Measurements from ENCODE around the gene PAK1IP1.
"Not testable (repeated sequence)": the region's sequence is repeated elsewhere in the genome, so short reads cannot be mapped to it uniquely, and the experiment has no call there.

PAK1IP1 gene, protein sequence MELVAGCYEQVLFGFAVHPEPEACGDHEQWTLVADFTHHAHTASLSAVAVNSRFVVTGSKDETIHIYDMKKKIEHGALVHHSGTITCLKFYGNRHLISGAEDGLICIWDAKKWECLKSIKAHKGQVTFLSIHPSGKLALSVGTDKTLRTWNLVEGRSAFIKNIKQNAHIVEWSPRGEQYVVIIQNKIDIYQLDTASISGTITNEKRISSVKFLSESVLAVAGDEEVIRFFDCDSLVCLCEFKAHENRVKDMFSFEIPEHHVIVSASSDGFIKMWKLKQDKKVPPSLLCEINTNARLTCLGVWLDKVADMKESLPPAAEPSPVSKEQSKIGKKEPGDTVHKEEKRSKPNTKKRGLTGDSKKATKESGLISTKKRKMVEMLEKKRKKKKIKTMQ

DNA sequence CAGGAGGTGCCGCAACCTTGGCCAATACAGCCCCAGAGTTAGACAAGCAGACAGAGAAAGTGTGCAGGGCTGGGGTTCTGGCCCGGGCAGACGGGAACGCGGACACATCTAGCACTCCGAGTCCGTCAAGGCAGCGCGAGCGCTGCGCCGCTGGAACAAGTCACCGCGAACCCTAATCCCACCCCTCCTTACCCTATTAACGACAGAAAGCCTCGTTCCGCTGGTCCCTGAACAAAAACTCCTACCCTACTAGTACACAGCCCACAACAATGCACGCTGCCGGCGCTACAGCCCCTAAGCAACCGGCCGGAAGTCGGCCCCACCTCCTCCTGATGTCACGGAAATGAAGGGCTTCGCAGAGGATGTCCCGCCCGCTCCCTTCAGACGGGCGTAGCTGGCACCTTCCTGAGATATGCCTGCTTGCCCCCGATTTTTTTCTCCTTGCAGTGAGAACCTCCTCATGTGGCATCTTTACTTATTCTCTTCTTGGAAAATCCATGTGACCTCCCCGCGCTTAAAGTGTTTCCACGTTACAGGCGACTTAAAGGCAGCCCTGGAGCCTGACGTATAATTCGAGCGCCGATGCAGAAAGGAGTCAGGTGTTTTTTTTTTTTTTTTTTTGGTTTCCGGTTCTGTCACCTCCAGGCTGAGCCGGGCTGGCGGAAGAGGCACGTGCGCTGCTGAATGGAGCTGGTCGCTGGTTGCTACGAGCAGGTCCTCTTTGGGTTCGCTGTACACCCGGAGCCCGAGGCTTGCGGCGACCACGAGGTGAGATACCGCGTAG, at the start of gene PAK1IP1, which contains the start of gene C6orf52:
Gene PAK1IP1 (plus strand): TSS at position 671 of the 784 bp plus-strand sequence. CDS start 14 bp downstream, at position 685.
Gene C6orf52 (minus strand): TSS at position 315 of the 784 bp plus-strand sequence. CDS start 7,066 bp downstream, outside the sequence.
- DNase-seq (ENCODE audit: low read depth in 2 of 3, low spot score in 2 of 3) = peak; percentile 72 to 80 (median 80)

DNA sequence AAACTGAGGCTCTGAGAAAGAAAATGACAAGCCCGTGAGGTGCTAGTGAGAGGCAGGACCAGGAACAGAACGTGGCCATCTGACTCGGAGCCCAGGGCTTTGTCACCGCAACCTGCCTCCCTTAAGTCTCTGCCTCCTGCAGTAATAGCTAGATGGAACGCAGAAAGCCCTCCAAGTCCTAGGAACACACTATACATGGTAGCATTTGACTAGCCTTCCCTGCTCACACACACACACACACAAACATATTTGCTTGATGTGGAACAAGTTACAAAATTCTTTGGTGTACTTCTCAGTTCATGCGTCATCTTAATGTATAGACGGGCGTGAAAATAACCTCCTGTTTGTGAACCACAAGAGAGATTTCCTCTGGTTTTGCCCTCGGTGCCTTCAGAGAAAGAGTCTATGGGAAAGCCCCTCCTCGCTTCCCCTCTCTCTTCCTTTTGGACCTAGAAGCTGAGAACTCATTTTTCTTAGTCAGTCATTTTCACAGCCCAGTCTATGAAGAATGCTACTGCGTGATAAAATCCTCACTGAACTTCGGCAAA, 39.2 kb upstream of the PAK1IP1 start:
- no peak for DNase-seq (ENCODE audit: low read depth in 2 of 3, low spot score in 2 of 3)

DNA sequence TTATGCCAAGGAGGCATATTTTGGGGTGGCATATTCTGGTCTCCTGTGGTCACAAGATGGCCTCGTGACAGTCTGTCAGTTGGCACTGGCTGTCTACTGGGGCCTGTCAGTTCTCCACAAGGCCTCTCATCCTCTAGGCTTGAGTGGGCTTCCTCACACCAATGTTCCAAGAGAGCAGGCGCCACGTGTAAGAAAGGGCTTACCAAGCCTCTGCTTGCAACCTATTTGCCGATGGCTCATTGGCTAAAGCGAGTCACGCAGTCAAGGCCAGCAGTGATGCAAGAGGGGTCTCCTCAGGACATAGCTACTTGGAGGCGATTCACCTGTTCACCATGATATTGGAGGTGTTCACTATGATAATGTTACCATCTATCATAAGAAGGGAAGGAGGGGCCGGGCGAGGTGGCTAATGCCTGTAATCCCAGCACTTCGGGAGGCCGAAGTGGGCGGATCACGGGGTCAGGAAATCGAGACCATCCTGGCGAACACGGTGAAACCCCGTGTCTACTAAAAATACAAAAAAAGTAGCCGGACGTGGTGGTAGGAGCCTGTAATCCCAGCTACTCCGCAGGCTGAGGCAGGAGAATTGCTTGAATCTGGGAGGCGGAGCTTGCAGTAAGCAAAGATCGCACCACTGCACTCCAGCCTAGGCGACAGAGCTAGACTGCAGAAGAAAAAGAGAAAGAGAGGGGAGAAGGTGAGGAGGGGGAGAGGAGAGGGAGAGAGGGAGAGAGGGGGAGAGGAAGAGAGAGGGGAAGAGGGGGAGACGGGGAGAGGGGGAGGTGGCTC, 35.7 kb upstream of the PAK1IP1 start:
- DNase-seq (ENCODE audit: low read depth in 2 of 3, low spot score in 2 of 3) = no peak

- DNase-seq (ENCODE audit: low read depth in 2 of 3, low spot score in 2 of 3) = no peak
Measured at GRCh38 chr6:10659699-10660348, 34.9 kb upstream of the PAK1IP1 start.

- not testable (repeated sequence) for DNase-seq (ENCODE audit: low read depth in 2 of 3, low spot score in 2 of 3)
Measured at GRCh38 chr6:10660431-10661191, 34.2 kb upstream of the PAK1IP1 start.

DNA sequence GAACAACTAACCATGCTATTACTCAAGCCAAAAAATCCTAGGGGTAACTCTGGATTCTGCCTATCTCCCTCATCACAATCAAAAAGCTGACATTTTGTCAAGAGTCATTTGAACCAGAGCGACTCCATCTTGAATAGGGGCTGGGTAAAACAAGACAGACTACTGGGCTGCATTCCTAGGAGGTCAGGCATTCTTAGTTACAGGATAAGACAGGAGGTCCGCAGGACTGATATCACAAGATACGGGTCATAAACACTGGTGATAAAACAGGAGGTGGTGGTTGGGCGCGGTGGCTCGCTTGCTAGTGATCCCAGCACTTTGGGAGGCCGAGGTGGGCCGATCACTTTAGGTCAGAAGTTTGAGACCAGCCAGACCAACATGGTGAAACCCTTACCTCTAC, 32.6 kb upstream of the PAK1IP1 start:
- DNase-seq (ENCODE audit: low read depth in 2 of 3, low spot score in 2 of 3) = no peak

DNA sequence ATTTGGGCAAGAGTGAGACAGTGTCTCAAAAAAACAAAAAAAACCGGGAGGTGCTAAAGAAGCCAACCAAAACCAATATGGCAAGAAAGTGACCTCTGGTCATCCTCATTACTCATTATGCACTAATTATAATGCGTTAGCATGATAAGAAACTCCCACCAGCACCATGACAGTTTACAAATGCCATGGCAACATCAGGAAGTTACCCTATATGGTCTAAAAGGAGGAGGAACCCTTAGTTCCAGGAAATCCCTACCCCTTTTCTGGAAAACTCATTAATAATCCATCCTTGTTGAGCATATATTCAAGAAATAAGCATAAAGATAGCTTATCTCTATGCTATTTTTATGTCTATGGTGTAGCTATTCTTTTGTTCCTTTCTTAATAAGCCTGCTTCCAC, 32.0 kb upstream of the PAK1IP1 start:
- no peak for DNase-seq (ENCODE audit: low read depth in 2 of 3, low spot score in 2 of 3)

DNA sequence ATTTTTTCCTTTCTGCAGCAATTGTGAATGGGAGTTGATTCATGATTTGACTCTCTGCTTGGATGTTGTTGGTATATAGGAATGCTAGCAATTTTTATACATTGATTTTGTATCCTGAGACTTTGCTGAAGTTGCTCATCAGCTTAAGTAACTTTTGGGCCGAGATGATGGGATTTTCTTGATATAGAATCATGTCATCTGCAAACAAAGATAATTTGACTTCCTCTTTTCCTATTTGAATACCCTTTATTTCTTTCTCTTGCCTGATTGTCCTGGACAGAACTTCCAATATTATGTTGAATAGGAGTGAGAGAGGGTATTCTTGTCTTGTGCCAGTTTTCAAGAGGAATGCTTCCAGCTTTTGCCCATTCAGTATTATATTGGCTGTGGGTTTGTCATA, 29.2 kb upstream of the PAK1IP1 start:
- not testable (repeated sequence) for DNase-seq (ENCODE audit: low read depth in 2 of 3, low spot score in 2 of 3)

GRCh38 chr6:10668126-10668917, 26.4 kb upstream of the PAK1IP1 start:
- DNase-seq (ENCODE audit: low read depth in 2 of 3, low spot score in 2 of 3) = no peak

- DNase-seq (ENCODE audit: low read depth in 2 of 3, low spot score in 2 of 3) = no peak
Measured at GRCh38 chr6:10676403-10676802, 18.4 kb upstream of the PAK1IP1 start.

DNA sequence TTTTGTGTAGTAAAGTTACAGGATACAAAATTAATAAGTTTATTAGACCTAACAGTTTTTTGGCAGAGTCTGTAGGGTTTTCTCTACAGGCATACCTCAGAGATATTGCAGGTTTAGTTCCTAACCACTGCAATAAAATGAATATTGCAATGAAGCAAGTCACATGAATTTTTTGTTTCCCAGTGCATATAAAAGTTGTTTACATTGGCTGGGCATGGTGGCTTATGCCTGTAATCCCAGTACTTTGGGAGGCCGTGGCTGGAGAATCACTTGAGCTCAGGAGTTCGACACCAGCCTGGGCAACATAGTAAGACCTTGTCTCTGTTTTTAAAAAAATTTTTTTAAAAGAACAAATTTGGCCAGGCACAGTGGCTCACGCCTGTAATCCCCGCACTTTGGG, 16.3 kb upstream of the PAK1IP1 start:
- no peak for DNase-seq (ENCODE audit: low read depth in 2 of 3, low spot score in 2 of 3)

DNA sequence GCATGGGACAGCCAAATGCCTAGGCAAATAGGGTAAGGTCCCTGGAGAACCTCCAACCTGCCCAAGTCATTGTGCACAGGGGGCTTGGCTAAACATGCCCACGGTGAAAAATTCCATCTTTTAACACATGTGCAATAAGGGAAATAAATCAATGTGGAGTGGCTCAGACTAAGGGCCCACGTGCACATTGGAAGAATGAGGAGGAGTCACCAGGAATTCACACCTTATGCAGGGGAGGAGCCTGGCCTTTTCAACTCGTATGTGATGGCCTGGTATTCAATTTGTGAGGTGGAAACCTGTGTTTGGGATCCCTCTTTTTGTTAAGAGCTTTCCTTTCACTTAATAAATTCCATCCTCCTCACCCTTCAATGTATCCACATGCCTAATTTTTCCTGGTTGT, 13.0 kb upstream of the PAK1IP1 start:
- no peak for DNase-seq (ENCODE audit: low read depth in 2 of 3, low spot score in 2 of 3)

DNA sequence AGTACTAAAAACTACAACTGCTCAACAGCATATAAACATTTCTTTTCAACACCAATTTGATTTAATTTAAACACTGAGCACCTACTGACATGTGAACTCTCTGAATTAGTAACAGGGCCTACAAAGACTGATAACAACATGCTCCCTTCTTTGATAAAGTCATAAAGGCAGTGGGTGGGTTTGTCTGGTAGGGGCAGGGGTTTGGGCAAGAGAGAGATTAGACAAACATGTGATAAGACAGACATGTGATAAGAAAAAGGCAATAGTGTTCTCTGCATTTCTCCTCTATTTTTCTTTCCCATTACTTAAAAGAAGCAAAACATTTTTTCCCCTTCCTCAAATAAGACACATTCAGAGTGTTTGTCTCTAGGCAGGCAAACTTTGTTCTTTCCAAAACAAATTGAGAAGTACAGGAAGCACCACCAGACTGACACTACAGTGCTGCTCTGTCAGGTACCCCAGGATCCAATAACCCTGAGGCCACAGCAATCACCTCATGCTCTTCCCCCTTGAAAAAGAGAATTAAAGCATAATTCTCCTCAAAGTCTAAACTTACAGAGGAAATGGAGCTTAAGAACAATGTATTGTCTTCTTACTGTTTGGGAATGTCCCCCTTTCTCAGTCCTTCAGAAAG, 12.3 kb upstream of the PAK1IP1 start:
- no peak for DNase-seq (ENCODE audit: low read depth in 2 of 3, low spot score in 2 of 3)

- DNase-seq (ENCODE audit: low read depth in 2 of 3, low spot score in 2 of 3) = no peak
Measured at GRCh38 chr6:10684618-10685017, 10.2 kb upstream of the PAK1IP1 start.

GRCh38 chr6:10685092-10685915, 9.5 kb upstream of the PAK1IP1 start:
- no peak for DNase-seq (ENCODE audit: low read depth in 2 of 3, low spot score in 2 of 3)

- DNase-seq (ENCODE audit: low read depth in 2 of 3, low spot score in 2 of 3) = no peak
Measured at GRCh38 chr6:10686901-10687300, 7.9 kb upstream of the PAK1IP1 start.

GRCh38 chr6:10687582-10687981, 7.2 kb upstream of the PAK1IP1 start:
- DNase-seq (ENCODE audit: low read depth in 2 of 3, low spot score in 2 of 3) = no peak
